ENCODE measurements around the gene FAM120B. TPM values are rescaled to one million over a fixed set of nuclear protein-coding genes. Genes with fewer than 3 reads are reported as not detected.
"Not testable (repeated sequence)": the region's sequence is repeated elsewhere in the genome, so short reads cannot be mapped to it uniquely, and the experiment has no call there.

The FAM120B gene
- total RNA-seq, 1 experiment from 2014 or later = 16.7 TPM

DNA sequence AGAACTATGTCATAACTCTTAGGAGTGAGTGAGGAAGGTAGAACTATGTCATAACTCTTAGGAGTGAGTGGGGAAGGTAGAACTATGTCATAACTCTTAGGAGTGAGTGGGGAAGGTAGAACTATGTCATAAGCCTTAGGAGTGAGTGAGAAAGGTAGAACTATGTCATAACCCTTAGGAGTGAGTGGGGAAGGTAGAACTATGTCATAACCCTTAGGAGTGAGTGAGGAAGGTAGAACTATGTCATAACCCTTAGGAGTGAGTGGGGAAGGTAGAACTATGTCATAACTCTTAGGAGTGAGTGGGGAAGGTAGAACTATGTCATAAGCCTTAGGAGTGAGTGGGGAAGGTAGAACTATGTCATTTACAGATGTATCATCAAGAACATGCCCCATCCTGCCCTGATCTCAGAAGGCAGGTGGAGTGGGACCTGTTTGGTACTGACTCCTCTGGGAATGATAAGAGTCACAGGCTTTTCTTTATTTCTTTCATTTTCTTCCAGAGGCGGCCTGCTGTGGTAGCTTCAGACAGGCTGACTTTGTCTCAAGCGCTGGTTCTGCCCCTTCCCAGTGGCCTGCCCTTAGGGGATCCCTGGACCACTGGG is 93.5 kb downstream of the FAM120B start:
- Mint-ChIP-seq H3K36me3 (ENCODE audit: insufficient read depth in 1 of 3, low read depth in 3 of 3) (peaks cover 12 to 26% (median 16%) of the 10 kb centered on the region in 3 experiments; a peak in 6 of 7 replicates), H3K4me1 (peaks cover 28 to 29% of the 10 kb centered on the region in 2 experiments), H3K27ac (0 out of 7 replicates have a peak overlapping the region, but pooled peaks of 1 of the 3 experiments have one; percentile 10)
- not testable (repeated sequence) for H3K9me3 Mint-ChIP-seq; H3K23me2 ChIP-seq (ENCODE audit: insufficient read length, low read depth, low read length, poor library complexity, severe bottlenecking); H3K23ac ChIP-seq (ENCODE audit: insufficient read length, low read depth, low read length); H4K5ac ChIP-seq (ENCODE audit: insufficient read length, low read depth, low read length); H3K27me3 ChIP-seq (ENCODE audit: insufficient read depth, low read length); H2BK12ac ChIP-seq (ENCODE audit: insufficient read length, low read depth, low read length); H3K14ac ChIP-seq (ENCODE audit: insufficient read depth, low read length); H3K27ac ChIP-seq (ENCODE audit: insufficient read length, low read depth, low read length); DNase-seq; H3K4ac ChIP-seq (ENCODE audit: low read depth, low read length); H4K8ac ChIP-seq (replicated peaks; ENCODE audit: insufficient read length, low read depth, low read length); H2BK20ac ChIP-seq (ENCODE audit: low read depth, low read length, poor library complexity, severe bottlenecking); H3K9ac ChIP-seq (ENCODE audit: extremely low read depth, insufficient read length, low read length); H2AK5ac ChIP-seq (ENCODE audit: insufficient read length, low read length); H3K27me3 Mint-ChIP-seq (ENCODE audit: low read depth); H4K20me1 ChIP-seq (ENCODE audit: control insufficient read depth, insufficient read depth, insufficient read length); H2BK120ac ChIP-seq (ENCODE audit: low read depth, low read length, poor library complexity, severe bottlenecking); H3T11ph ChIP-seq (ENCODE audit: low read length); H2AFZ ChIP-seq (ENCODE audit: low read length); H2BK15ac ChIP-seq (ENCODE audit: low read depth, low read length); H2BK5ac ChIP-seq (ENCODE audit: insufficient read length, low read length); H3K79me2 ChIP-seq (ENCODE audit: insufficient read depth, low read length); H3K4me3 Mint-ChIP-seq; H3K79me1 ChIP-seq (ENCODE audit: insufficient read depth, low read depth, low read length, poor library complexity, severe bottlenecking); H3K9me3 ChIP-seq (ENCODE audit: control insufficient read depth, low read depth, low read length); H3K18ac ChIP-seq (ENCODE audit: insufficient read length, low read depth, low read length); H4K91ac ChIP-seq (ENCODE audit: insufficient read length, low read depth, low read length); H3K4me2 ChIP-seq (ENCODE audit: insufficient read depth, insufficient read length, low read length); H3K4me1 ChIP-seq (ENCODE audit: insufficient read depth, low read length); H3K56ac ChIP-seq (ENCODE audit: insufficient read length, low read depth, low read length)
- no CpG with 5 or more reads among the region's 2 CpGs for WGBS (ENCODE audit: extremely low coverage, insufficient read length, low lambda C conversion rate)

All from H9 (cell line).